ENCODE results near the gene ARMH1.
A peak's percentile ranks its signal among the peaks of the same experiment; 100 is the strongest.

Gene ARMH1

GRCh38 chr1:44670751-44671640 is 3.5 kb upstream of the ARMH1 start:
- DNase-seq = no peak

- no peak for DNase-seq
Measured at GRCh38 chr1:44672254-44672955, 2.1 kb upstream of the ARMH1 start.

- DNase-seq = no peak
Measured at GRCh38 chr1:44672961-44673674, 1.4 kb upstream of the ARMH1 start.

- no peak for DNase-seq
Measured at GRCh38 chr1:44673675-44674112, 820 bp upstream of the ARMH1 start.

GRCh38 chr1:44675186-44675585 is 672 bp downstream of the ARMH1 start:
- DNase-seq = no peak

- no peak for DNase-seq
Measured at GRCh38 chr1:44676484-44677200, 2.1 kb downstream of the ARMH1 start.

- peak in 1 of 2 experiments; percentile 27 for DNase-seq
Measured at GRCh38 chr1:44677201-44677766, 2.8 kb downstream of the ARMH1 start.

- no peak for DNase-seq
Measured at GRCh38 chr1:44678120-44678519, 3.6 kb downstream of the ARMH1 start.

GRCh38 chr1:44678626-44679025 is 4.1 kb downstream of the ARMH1 start:
- no peak for DNase-seq

- DNase-seq = no peak
Measured at GRCh38 chr1:44679468-44679867, 5.0 kb downstream of the ARMH1 start.

- DNase-seq = no peak
Measured at GRCh38 chr1:44681905-44682882, 7.7 kb downstream of the ARMH1 start.

GRCh38 chr1:44682883-44683265 is 8.4 kb downstream of the ARMH1 start:
- DNase-seq = no peak

- no peak for DNase-seq
Measured at GRCh38 chr1:44684525-44684924, 10.0 kb downstream of the ARMH1 start.

GRCh38 chr1:44685218-44685617 is 10.7 kb downstream of the ARMH1 start:
- no peak for DNase-seq

- no peak for DNase-seq
Measured at GRCh38 chr1:44685881-44686280, 11.4 kb downstream of the ARMH1 start.

- DNase-seq = no peak
Measured at GRCh38 chr1:44688760-44689446, 14.4 kb downstream of the ARMH1 start.

- no peak for DNase-seq
Measured at GRCh38 chr1:44689447-44689765, 14.9 kb downstream of the ARMH1 start.

- DNase-seq = no peak
Measured at GRCh38 chr1:44693159-44693558, 18.6 kb downstream of the ARMH1 start.

- DNase-seq = no peak
Measured at GRCh38 chr1:44693900-44694299, 19.4 kb downstream of the ARMH1 start.

- DNase-seq = no peak
Measured at GRCh38 chr1:44694863-44695478, 20.5 kb downstream of the ARMH1 start.
